Islet precursor cell (in vitro differentiated cells): ENCODE measurements around the gene APOBEC4.

Source experiments
- DNase-seq: peaks from one replicate; pipeline ENCODE4 v3.0.0-alpha.2; 2018

Gene APOBEC4

DNA sequence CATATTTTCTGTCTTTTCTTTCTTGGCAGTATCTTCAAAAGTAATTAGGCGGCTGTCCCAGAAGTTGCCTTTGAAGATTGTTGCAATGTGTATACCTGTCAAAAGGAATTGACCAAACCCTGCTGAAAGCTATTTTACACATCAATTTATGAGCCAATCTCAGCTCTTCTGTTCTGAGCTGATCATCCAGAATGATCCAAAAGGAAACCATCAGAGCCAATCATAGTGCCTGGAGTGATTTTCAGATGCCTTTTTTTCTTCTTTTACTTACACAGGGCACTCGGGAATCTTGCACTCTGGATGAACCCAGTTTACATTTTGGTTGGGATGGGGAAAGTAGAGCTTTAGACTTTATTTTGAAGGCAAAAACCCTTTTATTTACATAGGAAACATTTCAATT is 21.8 kb upstream of the APOBEC4 start:
- no peak for DNase-seq

DNA sequence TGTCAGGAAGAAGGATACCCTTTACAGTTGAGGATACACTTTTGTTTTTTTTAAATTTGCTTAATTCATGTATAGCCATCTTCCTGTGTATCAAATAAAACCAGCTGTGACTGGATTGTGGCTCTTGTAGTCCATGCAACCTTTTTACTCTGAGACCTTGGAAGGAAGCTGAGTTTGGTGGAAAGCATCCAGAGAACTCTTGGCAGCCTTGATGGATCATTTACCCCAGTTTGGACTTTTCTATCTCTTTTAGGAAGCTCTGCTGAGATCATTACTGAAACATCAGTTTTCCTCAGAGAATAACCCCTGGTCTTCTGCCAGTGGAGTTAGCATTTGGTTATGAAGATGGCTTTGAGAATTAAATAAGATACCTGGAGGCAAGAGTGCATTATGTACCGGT is 21.2 kb upstream of the APOBEC4 start:
- DNase-seq = no peak

DNA sequence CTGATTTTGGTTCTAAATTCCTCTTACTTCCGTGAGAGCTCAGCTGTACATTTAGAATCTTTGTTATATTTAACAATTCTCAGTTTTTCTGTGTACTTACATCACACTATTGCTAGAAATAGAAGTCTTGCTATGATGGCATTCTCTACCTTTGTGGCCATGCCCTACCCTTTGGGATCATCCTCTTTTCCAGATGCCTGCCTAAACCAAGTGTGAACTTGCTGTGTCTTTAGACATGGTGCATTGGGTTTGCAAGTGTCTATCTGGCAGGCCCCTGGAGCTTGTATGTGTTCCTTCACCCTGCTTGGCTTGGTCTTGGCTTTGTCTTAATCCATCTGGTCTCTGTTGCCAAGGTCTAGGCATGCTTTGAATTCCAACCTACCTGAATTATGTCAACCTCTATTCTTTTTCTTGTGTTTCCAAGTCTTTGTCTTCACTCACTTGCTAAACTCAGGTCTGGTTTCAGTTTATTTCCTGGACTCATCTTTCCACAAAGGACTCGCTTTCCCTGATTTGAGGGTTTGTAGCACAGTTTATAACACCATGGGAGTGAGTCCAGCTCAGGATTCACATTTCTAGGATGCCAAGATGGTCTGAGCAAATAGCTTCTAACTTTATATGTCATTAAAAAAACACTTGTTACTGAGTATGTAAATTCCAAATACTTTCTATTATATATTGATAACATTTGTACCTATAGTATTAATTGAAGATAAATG is 20.6 kb upstream of the APOBEC4 start:
- no peak for DNase-seq

DNA sequence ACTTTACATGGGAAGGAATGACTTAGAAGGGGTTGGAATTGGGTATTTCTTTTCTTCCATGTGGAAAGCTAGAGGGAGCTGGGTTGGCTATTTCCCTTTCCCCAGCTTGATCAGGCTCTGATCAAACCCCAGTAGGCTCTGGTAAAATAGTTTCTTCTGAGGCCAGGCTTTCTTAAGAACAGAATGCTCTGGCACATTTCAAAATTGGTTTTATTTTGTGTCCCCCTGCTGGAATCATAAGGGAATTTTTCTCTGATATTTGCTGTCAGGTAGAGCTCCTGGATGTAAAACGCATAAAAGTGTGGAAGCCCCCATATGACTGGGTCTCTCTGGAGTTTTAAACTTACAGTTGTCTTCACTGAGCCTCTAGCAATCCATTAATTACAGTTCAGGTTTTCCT is 17.1 kb upstream of the APOBEC4 start:
- DNase-seq = no peak

DNA sequence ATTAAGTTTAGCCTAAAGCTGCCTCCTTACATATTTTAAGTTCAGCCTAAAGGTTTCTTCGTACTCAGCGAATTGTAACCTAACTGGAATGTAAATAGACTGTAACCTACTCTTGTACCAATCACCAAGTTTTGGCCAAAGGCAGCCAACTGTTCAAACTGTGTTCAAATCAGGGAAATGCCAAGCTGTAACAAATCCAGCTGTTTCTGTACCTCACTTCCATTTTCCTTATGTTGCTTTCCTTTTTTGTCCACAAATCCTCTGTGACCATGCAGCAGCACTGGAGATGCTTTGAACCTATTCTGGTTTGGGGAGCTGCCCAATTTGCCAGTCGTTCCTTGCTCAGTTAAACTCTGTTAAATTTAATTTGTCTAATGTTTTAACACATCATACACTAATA is 3.2 kb upstream of the APOBEC4 start:
- no peak for DNase-seq

DNA sequence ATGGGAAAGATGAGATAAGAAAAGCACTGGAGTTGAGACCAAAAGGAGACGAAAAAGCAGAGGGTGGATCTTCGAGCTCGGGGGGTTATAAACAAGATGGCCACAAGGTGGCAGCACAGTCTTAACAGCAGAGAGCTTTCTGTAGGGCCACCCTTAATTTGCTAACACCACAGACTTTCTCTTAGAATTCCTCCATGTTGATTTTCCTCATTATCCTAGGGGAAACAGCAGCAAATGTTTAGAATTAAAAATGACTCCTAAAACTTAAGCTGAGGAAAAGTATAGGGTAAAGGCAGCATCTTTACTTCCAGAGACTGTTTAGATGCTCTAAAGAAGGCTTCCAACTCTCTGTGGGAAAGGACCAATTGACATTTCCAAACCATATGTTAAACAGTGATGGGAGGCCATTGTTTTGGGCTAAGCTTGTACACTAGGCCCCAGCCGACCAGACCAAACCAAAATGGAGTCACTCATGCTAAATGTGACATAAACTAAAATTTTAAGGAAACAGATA is 2.5 kb upstream of the APOBEC4 start:
- peak; percentile 89 for DNase-seq

DNA sequence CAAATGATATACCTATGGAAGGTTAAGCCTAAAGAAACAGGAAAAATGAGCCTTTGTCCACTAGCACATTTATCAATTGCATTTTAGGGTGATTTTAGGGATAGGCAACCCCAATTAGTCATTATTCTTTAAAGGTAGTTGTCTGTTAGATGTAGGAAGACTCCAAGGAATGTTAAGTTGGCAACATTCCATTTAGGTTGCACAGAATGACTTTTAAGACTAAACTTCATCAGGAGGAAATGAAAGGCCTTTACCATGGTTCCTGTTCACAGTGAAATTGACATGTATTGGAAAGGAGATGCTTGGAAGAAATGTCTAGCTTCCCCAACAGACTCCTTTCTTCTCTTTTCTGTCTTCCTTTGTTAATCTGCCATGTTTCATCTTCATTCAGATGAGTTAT is 1.6 kb upstream of the APOBEC4 start:
- no peak for DNase-seq

DNA sequence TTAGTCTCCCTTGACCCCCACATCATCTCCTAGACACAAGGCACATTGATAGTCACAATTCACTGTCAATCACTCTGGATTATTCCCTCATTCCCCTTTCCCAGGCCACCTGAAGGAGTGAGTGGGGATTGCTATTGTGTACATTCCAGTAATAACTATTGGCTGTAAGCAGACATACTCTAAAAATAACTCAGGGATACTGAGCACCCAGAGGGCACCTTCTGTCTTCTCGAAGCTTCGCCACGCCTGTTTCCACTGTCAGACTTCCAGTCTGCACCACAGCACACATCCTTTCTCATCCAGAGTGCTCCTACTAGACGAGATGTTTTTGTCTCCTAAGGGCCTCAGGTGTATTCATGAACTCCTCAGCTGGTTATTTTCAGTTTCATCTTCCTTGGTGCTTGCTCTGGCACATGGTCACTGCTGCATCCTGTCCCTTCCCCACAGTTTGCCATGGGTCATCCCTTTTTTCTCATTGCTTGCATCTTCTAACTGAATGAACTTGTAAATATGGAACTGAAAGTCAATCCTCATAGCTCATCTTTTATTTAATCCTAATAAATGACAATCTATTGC is 848 bp upstream of the APOBEC4 start:
- no peak for DNase-seq

DNA sequence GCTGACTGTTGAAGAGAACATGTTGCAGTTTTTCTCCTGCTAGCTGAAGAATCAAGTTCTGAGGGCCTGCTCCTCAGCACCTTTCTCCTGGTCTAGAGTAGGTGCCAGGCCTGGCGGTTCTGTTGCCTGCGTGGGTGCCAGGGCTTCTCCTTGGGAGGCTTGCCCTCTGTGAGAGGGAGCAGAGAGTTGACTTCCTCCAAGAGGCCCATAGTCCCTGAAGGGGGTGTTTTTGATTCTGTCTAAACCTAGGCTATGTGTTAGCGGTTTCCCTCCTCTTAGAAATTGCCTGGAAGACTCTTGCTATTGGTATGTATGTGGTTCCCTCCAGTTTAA is 312 bp upstream of the APOBEC4 start:
- no peak for DNase-seq

DNA sequence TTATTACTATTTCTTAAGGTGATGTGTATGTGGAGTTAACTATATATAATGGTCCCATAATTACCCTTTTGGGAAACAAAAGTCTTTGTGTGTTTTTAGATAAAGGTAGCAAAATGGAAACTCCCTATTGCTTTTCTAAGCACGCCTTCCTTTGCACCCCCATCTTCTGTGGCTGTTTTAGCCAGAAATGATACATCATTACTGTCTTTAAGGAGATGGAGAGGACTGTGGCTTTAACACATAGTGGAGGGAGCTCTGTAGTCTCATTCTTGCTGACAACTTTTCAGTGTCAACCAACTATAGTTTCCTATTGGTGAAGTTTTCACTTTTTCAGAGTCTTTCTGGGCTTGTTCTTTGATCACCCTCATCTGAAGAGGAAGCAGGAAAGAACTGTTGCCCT is 1.0 kb downstream of the APOBEC4 start:
- DNase-seq = no peak

DNA sequence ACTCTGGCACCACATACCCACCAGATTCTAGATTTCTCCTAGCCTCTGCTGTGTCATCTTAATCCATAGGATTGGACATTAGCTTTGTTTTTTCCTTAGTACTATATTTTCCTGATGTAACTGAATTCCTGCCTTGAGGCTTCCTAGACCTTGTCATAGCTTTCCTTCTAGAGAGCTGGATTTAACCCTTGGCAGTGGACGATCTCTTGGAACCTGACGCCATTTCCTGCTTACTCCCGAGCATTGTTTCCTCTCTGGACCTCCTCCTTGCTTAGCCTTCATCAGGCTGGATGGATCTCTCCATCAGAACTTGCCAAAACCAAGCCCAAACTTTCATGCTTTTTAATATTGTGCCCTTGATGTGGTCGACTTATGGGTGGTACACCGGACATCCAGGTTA is 1.5 kb downstream of the APOBEC4 start:
- DNase-seq = no peak

DNA sequence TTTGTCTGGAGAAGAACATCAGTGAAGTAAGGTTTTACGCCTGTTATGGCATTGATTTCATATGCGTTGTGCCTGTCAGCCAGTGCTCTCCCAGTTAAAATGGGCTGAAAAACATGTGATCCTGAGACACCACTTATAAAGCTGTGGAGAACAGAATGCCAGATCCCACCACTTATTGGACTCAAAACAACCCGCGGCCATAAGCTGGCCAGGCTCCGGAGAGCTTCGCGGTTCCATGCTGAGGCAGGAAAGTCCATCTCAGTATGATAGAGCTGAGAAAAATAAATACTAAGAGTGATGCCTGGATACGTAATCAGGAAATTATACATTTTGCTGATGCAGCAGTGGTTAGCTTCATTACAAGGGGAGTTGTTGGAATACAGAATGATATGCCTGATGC is 5.1 kb downstream of the APOBEC4 start:
- no peak for DNase-seq

DNA sequence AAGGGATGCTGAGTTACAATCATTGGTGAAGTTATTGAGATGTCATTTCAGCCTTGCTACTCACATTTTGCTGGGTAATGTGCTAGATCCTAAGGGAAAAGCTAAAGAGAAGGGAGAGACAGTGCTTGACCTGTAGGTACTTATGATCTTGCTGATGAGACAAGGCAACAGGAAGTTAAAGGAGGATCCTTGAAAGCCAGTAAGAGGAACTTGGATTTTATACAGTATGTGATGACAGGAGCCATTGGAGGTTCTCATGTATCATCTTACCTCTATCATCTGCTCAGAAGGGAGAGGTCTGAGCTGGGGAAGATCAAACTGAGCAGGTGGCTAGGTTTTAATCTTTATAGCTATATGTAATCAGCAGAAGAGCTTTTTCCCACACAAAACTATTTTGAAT is 6.3 kb downstream of the APOBEC4 start:
- DNase-seq = no peak

DNA sequence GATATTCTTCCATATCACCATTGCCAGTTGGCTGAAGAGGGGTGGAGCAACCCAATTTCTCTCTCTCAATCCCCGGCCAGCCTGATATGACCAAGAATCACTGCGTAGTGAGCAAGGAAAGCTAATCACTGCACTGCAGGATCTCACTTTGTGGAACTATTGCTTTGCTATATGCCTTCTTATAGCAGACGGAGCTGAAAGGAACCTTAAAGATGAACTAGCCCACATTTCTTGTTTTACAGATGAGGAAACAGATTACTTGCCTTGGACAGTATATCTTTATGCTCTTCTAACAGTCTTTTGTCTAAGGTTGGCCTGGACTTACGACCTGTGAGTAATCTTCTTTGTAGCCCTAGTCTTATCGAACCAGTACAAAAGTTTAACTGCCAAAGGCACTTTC is 7.6 kb downstream of the APOBEC4 start:
- DNase-seq = no peak

DNA sequence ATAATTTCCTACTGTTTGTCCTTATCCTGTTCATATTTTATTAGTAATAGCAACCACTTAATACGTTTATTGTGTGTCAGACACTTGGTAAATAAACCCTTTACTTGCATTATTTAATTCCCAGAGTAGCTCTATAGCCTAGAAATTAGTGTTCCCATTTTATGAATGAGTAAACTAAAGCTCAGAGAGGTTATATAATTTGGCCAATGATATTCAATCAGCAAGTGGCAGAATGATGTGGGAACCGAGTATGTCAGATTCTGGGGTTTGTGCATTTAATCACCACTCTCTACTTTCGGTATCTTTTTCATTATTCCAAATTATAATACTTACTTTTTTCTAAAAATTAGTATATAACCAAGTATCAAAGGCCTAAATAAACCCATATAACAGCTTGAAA is 10.9 kb downstream of the APOBEC4 start:
- no peak for DNase-seq

DNA sequence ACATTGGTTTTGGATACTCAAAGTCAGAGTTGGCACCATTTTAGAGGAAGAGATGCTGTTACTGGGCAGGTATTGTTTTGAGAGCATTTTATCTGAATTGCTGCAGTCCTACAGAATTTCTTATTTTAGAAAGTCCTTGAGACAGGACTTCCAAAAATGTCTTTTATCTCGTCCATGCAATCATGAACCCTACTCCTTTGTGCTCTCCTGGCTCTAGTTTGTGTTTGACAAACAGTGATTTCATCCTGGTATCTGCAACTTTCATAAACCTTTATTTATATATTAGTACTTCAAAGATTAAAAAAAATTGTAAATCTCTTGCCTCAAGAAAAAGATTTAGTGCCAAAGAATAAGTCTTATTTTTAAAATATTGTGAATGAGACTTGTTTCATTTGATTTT is 12.9 kb downstream of the APOBEC4 start:
- DNase-seq = no peak

DNA sequence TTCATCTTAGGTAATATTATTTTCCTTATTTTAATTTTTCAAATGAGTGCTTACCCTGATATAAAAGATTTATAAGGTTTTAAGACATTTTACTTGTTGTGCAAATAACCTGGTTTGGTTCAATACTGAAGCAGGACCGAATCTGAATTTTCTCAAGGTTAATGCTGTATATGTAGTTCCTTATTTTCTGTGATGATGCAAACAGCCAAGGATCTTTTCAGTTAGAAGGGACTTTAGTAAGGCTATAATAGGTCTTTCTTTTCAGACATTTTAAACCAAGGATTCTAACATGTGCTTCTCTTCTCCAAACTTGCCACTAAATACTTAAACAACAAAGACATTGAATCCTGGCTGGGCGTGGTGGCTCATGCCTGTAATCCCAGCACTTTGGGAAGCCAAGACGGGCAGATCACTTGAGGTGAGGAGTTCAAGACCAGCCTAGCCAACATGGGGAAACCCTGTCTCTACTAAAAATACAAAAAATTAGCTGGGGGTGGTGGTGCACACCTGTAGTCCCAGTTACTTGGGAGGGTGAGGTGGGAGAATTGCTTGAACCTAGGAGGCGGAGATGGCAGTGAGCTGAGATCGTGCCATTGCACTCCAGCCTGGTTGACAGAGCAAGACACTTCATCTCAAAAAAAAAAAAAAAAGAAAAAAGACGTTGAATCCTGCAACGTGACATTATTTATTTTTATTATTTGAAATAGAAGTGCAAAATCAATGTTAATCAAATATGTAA is 14.3 kb downstream of the APOBEC4 start:
- no peak for DNase-seq

DNA sequence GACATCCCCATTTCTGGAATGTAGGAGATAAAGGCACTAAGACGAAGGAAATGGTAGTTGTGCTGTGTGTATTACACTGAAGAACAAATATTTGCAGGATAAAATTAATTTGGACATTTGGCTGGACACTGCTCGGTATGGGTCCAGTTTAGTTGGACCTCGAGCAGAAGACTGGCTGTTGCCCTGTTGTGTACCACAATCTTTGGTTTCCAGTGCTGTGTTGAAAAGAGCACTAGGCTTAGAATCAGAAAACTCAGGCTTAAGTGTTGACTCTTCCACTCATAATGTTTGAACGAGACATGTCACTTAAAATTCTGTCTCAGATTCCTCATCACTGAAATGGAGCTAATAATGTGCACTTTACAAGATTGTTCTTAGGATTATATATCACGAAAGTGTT is 16.3 kb downstream of the APOBEC4 start:
- DNase-seq = no peak

DNA sequence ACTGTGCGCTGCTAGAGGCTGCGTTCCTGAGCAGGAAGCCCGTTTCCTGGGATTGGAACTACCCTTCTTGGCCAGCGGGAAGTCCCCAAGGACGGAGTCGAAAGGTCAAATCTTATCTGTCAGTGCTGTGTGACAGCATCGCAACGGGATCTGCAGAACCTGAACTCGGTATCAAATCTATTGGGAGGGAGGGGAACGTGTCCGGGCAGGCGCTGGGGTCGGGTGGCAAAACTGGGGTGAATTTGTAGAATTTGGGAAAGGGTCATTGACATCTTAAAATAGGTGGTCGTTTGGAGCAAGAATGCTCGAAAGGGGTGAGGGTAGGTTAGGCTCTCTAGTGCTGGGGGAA is 16.8 kb downstream of the APOBEC4 start:
- DNase-seq = no peak

DNA sequence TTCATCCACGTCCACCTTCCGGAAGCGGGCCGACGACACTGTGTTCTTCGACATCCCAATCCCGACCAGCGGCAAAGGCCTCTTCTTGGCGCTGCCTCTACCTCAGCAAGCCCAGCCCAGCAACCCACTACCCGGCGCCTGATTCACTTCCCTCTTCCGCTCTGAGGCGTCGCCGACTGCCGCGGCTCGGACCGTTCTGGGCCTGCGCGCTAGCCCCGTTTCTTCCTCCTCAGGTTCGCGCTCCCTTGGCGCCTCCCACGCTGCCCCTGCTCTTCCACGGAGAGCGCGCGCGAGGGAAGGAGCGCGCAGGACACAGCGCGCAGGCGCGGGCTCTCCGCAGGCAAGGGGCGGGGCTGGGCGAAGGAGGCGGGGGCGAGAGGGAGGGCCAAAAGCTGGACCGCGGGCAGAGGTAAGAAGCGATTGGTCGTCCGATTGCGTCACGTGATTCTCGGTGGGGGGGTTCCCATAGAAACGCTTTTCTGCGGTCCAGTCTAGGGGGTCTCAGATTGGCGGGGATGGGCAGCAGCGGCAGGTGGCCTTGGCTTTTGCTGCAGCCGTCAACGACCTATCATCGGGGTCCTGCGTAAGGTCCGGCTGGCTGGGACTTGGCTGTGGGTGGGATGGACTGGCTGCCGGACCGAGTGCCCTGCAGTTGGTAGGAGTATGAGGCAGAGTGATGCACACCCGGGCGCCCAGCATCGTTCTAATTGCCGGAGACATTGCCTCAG is 17.3 kb downstream of the APOBEC4 start, which contains the start of gene ARPC5:
ARPC5 (minus strand) TSS at position 178 of the 728 bp plus-strand sequence; CDS start at position 54, 124 bp downstream.
- DNase-seq = peak; percentile 98

DNA sequence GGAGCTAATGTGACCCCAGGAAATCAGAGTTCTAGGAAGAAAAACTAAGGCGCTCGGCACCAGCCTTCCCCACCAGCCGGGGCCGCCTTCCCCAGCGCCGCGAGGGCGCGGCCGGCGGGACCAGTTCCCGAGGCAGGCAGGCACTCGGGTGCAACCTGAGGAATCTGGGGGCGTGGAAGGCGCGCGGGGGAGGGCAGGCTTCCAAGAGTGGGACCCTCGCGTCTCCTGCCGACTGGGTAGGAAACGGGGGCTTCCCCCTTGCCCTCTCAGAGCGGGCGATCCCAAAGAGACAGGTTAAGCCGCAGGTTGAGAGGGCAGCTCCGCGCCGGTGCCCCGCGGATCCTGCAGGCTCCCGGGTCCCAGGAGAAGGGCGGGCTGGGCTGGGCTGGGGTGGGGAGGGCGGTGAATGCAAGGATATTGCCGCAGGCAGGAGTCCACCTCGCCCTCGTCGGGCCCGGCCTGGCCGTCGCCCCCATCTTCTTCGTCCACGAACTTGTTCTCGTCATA is 18.0 kb downstream of the APOBEC4 start:
- DNase-seq = no peak

DNA sequence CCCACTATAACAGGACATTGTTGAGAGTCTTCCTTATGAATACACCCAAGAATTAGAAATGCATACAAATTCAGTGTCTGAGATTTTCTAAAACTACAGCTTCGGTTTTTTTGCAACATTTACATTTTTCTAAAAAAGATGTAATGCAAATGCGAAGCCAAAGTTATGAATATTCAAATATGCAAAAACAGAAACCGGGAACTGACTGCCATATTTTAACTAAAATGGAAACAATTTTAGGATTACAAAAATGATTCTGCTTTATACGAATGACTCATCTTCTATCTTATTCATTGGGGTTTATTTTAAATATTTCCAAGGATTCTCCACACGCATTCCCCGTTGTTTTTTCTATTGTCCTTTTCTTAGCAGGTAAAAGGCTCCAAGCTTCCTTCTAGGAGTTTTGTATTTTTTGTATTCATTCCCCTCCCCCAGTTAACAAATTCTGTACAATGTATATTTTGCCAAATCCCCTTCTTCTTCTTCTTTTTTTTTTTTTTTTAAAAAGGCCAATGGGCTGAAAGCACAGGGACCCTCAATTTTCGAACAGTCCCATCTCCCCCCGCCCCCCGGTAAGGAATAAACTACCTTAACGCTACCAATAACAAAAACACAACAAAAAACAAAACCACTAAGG is 18.6 kb downstream of the APOBEC4 start:
- no peak for DNase-seq
